CD4-positive, alpha-beta T cell treated with Interleukin-17A for 1 hour (primary cell): ENCODE data around the gene PI4KA.

Experiments used
- DNase-seq: peaks from one replicate; pipeline ENCODE4 v3.0.0-alpha.2; 2020

Gene PI4KA

GRCh38 chr22:20659920-20660319, 198.7 kb downstream of the PI4KA start:
- DNase-seq = no peak

- no peak for DNase-seq
Observed at GRCh38 chr22:20659258-20659657, 199.4 kb downstream of the PI4KA start.

- DNase-seq = no peak
Observed at GRCh38 chr22:20658433-20659222, 200.0 kb downstream of the PI4KA start.

GRCh38 chr22:20657963-20658362, 200.6 kb downstream of the PI4KA start:
- DNase-seq = no peak
